GM06990 (cell line): ENCODE data around the gene NINJ1.

Source experiments
- DNase-seq: peaks from one replicate; pipeline ENCODE4 v3.0.0-alpha.2; 2011; ENCODE audit not compliant: insufficient read length; ENCODE audit errors: extremely low read depth
- H3K27me3 ChIP-seq: replicated peaks from 2 replicates; pipeline ENCODE4 v1.6.0; 2011; ENCODE audit warnings: low read length; ENCODE audit not compliant: control insufficient read depth, insufficient read depth
- H3K36me3 ChIP-seq: 2 replicates; pipeline ENCODE4 v1.5.1; 2011; ENCODE audit warnings: low read length; ENCODE audit not compliant: control insufficient read depth, insufficient read depth
- H3K4me3 ChIP-seq: replicated peaks from 2 replicates; pipeline ENCODE4 v1.5.1; 2011; ENCODE audit warnings: low read depth, mild to moderate bottlenecking, control low read depth, low read length
- TF ChIP-seq, protein P1 (sequence below): IDR thresholded peaks from 2 replicates; pipeline ENCODE4 v1.5.1; 2011; ENCODE audit warnings: low read length, control low read depth, mild to moderate bottlenecking, inconsistent platforms; ENCODE audit not compliant: insufficient read depth, poor library complexity, severe bottlenecking

NINJ1 gene

DNA sequence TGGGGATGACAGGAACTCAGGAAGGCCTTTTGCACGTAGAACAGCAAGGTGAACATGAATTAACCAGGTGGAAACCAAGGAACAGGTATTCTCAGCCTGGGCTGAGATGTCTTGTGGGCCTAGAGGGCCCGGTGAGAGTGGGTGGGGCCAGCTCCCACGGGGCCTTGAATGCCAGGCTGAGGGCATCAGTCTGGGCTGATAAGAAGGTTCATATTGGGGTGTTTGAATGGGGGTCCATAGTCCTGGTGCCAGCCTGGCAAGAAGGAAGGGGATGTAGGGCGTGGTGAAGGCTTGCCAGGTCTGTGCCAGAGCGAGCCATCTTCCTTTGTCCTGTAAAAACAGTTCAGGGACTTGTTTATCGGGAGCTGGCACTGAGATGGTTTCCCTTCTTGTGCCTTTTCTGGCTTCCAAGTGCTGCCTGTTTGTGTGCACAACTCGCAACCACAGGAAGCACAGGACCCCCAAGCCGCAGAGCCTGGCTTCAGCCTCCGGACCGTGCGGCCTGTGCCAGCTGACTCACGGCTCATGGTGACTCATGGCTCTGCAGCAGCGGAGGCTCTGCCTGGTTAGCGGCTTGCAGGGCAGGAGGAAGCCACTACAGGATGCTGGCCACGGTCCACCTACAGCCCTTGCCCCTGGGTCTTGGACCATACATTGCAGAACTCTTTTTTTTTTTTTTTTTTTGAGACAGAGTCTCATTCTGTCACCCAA lies 35.7 kb downstream of the NINJ1 start:
- DNase-seq: peak; percentile 52
- Histone ChIP-seq H3K4me3 (no peak overlapping the region), H3K36me3 (no peaks in the 10 kb centered on the region), H3K27me3 (no peaks in the 10 kb centered on the region)
- TF ChIP-seq, protein P1, sequence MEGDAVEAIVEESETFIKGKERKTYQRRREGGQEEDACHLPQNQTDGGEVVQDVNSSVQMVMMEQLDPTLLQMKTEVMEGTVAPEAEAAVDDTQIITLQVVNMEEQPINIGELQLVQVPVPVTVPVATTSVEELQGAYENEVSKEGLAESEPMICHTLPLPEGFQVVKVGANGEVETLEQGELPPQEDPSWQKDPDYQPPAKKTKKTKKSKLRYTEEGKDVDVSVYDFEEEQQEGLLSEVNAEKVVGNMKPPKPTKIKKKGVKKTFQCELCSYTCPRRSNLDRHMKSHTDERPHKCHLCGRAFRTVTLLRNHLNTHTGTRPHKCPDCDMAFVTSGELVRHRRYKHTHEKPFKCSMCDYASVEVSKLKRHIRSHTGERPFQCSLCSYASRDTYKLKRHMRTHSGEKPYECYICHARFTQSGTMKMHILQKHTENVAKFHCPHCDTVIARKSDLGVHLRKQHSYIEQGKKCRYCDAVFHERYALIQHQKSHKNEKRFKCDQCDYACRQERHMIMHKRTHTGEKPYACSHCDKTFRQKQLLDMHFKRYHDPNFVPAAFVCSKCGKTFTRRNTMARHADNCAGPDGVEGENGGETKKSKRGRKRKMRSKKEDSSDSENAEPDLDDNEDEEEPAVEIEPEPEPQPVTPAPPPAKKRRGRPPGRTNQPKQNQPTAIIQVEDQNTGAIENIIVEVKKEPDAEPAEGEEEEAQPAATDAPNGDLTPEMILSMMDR: no peak

DNA sequence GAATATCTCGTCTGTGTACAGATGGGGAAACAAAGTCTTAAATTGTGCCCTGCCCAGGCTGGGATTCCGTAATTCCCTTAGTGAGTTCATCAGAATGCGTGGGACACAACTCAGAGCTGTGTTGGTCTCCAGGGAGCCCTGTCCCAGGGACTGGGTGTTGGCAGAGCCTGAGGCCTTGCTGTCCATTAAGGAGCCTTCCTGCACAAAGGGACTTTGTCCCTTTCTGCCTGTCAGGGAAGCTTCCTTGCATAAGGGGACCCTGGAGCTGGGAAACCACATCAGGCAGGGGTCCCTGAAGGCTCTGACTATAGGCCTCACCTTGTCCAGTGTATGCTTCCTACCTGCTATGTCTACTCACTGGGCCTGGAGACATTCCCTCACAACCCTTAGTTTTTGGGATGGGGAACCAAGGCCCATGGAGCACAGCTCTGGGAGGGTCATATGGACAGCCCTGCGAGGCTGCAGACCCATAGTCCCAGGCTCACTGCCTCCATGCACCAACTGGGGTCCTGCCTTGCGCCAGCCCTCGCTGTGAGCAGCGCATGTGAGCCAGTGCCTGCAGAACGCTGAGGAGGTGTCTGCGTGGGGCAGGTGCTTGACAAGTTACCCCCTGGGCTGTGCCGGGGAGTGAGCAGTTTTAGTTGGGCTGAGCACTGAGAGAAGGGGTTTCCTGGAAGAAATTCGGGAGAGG lies 36.4 kb downstream of the NINJ1 start:
- no peak overlapping the region for H3K4me3 ChIP-seq
- H3K27me3 ChIP-seq: no peaks in the 10 kb centered on the region
- TF ChIP-seq, protein P1: no peak
- H3K36me3 ChIP-seq: no peaks in the 10 kb centered on the region
- no peak for DNase-seq

DNA sequence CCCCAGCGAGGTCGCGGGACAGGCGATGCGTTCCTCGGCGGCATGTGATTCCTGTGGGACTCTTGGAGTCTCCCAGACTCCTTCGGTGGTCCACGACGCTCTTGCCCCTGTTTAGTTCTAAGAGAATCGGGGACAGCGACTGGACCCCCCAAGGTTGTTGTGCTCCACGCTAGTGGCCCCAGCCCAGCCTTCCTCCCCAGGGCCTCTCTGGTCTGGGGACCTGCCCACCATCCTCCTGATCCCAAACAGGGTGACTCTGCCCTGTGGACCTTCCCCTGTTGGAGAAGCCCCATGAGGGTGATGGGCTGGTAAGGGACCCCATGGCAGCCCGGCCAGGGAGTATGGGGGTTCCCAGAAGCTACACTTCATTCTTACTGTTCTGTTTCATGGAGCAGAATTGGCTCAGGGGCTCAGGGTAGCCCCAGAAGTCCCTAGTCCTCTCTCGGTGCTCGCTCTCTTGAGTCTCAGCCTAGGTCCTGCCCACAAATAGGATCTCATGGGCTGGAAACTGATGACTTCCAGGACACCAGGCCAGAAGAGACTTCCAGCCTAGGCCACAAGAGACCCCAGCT lies 37.2 kb downstream of the NINJ1 start:
- DNase-seq: no peak
- TF ChIP-seq, protein P1: no peak

DNA sequence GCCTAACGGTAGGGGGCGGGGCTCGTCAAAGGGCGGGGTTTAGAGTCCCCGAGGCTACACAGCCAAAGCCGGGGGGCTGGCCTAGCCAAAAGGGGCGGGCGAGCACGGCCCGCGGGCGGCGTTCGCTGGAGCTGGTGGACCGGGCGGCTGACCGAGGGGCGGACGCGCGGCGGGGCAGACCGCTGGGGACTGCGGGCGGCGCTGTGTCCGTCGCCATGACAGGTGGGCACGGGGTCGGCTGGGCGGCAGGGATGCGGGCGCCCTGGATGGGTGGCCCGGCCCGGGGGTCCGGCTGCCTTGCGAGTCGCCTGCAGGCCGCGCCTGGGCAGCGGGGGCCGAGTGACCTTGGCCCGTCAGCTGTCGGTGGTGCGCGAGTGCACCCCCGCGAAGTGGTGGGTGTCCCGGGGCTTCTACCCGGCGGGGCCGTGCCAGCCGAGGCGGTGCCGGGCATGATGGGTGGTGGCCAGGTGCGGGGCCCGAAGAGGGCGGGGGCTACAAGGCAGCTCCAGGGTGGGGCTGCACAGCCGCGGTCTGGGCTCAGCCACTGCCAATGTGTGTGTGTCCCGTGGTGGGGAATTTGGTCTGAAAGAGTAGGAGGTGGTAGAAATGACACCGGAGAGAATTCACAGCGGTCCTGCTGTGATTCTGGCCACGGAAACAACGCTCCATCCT lies 37.8 kb downstream of the NINJ1 start, which contains the start of gene CARD19:
Gene CARD19, plus strand, starts transcription at position 87 of the 672 bp plus-strand sequence. Its CDS starts 129 bp downstream, at position 216.
- TF ChIP-seq, protein P1: no peak
- DNase-seq: no peak

More for the DNA sequence above, 37.2 kb downstream of the NINJ1 start:
- peak overlapping the region; percentile 77 for H3K4me3 ChIP-seq
- no peaks in the 10 kb centered on the region for H3K36me3 ChIP-seq
- no peaks in the 10 kb centered on the region for H3K27me3 ChIP-seq

DNA sequence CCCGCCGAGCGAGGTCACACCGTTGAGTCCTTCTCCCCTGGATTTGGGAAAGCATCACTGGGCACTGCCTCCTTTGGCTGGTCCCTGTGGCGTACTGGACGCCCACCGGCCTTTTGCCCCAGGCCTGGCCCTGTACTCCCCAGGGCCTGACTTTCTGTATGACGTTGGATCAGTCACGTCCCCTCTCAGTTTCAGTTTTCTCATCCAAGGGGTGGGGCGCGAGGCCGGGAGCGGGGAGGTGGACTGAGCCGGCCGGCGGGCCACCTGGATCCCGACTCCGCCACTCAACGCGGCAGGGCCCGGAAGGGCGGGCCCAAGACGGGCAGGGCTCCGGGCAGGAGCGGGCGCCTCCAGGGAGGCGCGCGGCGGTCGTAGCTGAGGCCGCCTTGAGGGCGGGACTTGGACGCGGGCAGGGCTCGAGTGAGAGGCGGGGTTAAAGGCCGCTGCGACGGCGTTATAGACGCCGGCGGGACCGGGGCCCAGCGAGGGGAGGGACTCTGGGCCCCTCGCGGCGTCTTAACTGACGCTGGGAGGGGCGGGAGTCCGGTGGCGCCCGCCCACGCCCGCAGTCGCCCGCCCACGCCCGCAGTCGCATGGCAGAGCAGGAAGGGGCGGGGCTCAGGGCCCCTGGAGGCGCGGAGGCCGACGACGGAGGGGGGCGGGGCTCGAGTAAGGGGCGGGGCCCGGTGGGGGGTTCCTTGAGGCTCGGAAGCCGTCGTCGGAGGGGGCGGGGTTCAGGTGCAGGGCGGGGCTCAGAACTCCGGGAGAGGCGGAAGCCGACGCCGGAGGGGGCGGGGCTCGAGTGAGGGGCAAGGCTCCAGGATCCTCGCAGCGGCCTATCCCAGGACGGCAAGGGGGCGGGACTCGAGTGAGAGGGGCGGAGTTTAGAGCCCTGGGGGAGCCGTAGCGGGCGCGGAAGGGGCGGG lies 38.6 kb downstream of the NINJ1 start:
- Histone ChIP-seq H3K36me3 (no peaks in the 10 kb centered on the region), H3K4me3 (peak overlapping the region; percentile 63), H3K27me3 (no peaks in the 10 kb centered on the region)
- peak; percentile 98 for DNase-seq
- TF ChIP-seq, protein P1: no peak

More for the DNA sequence above, 37.8 kb downstream of the NINJ1 start, which contains the start of gene CARD19:
- no peaks in the 10 kb centered on the region for H3K36me3 ChIP-seq
- H3K4me3 ChIP-seq: peak within 1 kb of the TSS; percentile 77
- H3K27me3 ChIP-seq: no peaks in the 10 kb centered on the region
